ENCODE results near the gene FRY.

DNA sequence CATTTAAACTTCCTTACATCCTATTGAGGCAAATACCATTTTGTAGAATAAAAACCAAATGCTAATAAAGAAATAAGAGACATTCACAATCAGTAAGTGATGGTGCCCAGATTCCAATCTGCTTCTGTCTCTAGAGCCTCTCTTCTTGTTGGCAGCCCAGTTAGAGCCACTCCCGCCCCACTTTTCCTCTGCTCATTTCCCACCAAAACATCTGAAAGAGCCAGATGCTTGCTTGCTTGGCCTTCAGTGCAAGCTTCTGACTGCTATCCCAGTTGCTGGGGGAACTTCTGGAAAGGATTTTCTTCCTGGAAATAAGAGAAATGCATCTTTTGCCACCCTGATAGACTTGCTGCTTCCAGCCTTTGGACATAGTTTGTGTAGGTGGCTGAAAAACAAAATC lies 12.9 kb downstream of the FRY start:
- TF ChIP-seq, protein P1, sequence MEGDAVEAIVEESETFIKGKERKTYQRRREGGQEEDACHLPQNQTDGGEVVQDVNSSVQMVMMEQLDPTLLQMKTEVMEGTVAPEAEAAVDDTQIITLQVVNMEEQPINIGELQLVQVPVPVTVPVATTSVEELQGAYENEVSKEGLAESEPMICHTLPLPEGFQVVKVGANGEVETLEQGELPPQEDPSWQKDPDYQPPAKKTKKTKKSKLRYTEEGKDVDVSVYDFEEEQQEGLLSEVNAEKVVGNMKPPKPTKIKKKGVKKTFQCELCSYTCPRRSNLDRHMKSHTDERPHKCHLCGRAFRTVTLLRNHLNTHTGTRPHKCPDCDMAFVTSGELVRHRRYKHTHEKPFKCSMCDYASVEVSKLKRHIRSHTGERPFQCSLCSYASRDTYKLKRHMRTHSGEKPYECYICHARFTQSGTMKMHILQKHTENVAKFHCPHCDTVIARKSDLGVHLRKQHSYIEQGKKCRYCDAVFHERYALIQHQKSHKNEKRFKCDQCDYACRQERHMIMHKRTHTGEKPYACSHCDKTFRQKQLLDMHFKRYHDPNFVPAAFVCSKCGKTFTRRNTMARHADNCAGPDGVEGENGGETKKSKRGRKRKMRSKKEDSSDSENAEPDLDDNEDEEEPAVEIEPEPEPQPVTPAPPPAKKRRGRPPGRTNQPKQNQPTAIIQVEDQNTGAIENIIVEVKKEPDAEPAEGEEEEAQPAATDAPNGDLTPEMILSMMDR (IDR thresholded peaks at IDR 0.05; ENCODE audit: low read depth, low read length, missing input control), result no peak
- TF ChIP-seq FOXA1 (IDR thresholded peaks at IDR 0.05) (no peak), SP1 (IDR thresholded peaks at IDR 0.05) (no peak), HNF4G (IDR thresholded peaks at IDR 0.05) (no peak), GABPA (IDR thresholded peaks at IDR 0.05 in 1 of 2, conservative IDR thresholded peaks at IDR 0.05 in 1 of 2) (no peak), EGR1 (IDR thresholded peaks at IDR 0.05; ENCODE audit: low read depth in 2 of 2) (no peak), JUND (IDR thresholded peaks at IDR 0.05) (no peak), RAD21 (IDR thresholded peaks at IDR 0.05) (no peak), YY1 (IDR thresholded peaks at IDR 0.05) (no peak), TAF1 (conservative IDR thresholded peaks at IDR 0.05) (no peak)
- TF ChIP-seq, protein P2, sequence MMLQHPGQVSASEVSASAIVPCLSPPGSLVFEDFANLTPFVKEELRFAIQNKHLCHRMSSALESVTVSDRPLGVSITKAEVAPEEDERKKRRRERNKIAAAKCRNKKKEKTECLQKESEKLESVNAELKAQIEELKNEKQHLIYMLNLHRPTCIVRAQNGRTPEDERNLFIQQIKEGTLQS (IDR thresholded peaks at IDR 0.05), result no peak
- TF ChIP-seq, protein P3, sequence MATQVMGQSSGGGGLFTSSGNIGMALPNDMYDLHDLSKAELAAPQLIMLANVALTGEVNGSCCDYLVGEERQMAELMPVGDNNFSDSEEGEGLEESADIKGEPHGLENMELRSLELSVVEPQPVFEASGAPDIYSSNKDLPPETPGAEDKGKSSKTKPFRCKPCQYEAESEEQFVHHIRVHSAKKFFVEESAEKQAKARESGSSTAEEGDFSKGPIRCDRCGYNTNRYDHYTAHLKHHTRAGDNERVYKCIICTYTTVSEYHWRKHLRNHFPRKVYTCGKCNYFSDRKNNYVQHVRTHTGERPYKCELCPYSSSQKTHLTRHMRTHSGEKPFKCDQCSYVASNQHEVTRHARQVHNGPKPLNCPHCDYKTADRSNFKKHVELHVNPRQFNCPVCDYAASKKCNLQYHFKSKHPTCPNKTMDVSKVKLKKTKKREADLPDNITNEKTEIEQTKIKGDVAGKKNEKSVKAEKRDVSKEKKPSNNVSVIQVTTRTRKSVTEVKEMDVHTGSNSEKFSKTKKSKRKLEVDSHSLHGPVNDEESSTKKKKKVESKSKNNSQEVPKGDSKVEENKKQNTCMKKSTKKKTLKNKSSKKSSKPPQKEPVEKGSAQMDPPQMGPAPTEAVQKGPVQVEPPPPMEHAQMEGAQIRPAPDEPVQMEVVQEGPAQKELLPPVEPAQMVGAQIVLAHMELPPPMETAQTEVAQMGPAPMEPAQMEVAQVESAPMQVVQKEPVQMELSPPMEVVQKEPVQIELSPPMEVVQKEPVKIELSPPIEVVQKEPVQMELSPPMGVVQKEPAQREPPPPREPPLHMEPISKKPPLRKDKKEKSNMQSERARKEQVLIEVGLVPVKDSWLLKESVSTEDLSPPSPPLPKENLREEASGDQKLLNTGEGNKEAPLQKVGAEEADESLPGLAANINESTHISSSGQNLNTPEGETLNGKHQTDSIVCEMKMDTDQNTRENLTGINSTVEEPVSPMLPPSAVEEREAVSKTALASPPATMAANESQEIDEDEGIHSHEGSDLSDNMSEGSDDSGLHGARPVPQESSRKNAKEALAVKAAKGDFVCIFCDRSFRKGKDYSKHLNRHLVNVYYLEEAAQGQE (IDR thresholded peaks at IDR 0.05), result no peak
- TF ChIP-seq, protein P4, sequence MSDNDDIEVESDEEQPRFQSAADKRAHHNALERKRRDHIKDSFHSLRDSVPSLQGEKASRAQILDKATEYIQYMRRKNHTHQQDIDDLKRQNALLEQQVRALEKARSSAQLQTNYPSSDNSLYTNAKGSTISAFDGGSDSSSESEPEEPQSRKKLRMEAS (IDR thresholded peaks at IDR 0.05), result no peak
